ENCODE results near the gene AOX1.

- TF ChIP-seq GTF2F1 (IDR thresholded peaks at IDR 0.05; ENCODE audit: borderline replicate concordance, low read depth, low read length): no peak
- no peak for TF ChIP-seq CTCF (IDR thresholded peaks at IDR 0.05; ENCODE audit: control extremely low read depth in 1 of 3, insufficient read depth in 1 of 3, low read depth in 1 of 3, low read length in 3 of 3)
- TF ChIP-seq EZH2 (IDR thresholded peaks at IDR 0.05; ENCODE audit: low read depth, low read length, severe bottlenecking): no peak
- no peak for TF ChIP-seq TCF12 (IDR thresholded peaks at IDR 0.05; ENCODE audit: low read depth, low read length)
- TF ChIP-seq POLR2AphosphoS5 (IDR thresholded peaks at IDR 0.05; ENCODE audit: low read depth, low read length): no peak
- TF ChIP-seq BRCA1 (IDR thresholded peaks at IDR 0.05; ENCODE audit: low read depth, low read length): no peak
- TF ChIP-seq YY1 (IDR thresholded peaks at IDR 0.05; ENCODE audit: low read depth, low read length): no peak
- TF ChIP-seq GABPA (IDR thresholded peaks at IDR 0.05; ENCODE audit: borderline replicate concordance, insufficient read depth, low read length): no peak
- no peak for TF ChIP-seq CBX8 (IDR thresholded peaks at IDR 0.05; ENCODE audit: borderline replicate concordance, low read depth, low read length)
- TF ChIP-seq HDAC6 (IDR thresholded peaks at IDR 0.05; ENCODE audit: low read depth, low read length): no peak
Measured at GRCh38 chr2:200584639-200585038, 1.2 kb upstream of the AOX1 start.
